Left colon (tissue), 2 donors: Measurements from ENCODE around the gene DLEC1. TPM values are rescaled to one million over a fixed set of nuclear protein-coding genes. Genes with fewer than 3 reads are reported as not detected.

Source experiments
- ATAC-seq: fragments of 200-7000 bp; cut with Tn5 transposase; one replicate; pipeline ENCODE4 v1.9.1; 2020; ENCODE audit warnings: mild to moderate bottlenecking, moderate library complexity
- DNase-seq, 2 donors: peaks; one replicate each; pipeline ENCODE4 v3.0.0-alpha.2; 2020
- intact Hi-C, 2 donors: fragments of 100-400 bp; cut with DNase I in 1 of 2; cut with micrococcal nuclease in 1 of 2; formaldehyde crosslinking; loops; one replicate each; pipeline versions ENCODE4 v1.11.2 to v1.14.0; 2022; cut with DNase I, micrococcal nuclease
- long read RNA-seq: library from polyadenylated mRNA; unstranded; transcript quantifications from one replicate; pipeline ENCODE4 v2.0.0, GENCODE V29; 2021
- total RNA-seq, 2 donors: library from RNA; stranded (reverse); fragmentation: NEBNext Ultra II Directional; extraction: Animal tissue kit (Norgen Biotek cat#: 25700); gene quantifications; one replicate each; pipeline ENCODE4 v1.2.1, GENCODE V29; 2021
- donor health status: DM: no; HTN: no; CAD: no.
- donor health status: DM: yes; HTN: yes; CAD: no.

DLEC1 gene, protein sequence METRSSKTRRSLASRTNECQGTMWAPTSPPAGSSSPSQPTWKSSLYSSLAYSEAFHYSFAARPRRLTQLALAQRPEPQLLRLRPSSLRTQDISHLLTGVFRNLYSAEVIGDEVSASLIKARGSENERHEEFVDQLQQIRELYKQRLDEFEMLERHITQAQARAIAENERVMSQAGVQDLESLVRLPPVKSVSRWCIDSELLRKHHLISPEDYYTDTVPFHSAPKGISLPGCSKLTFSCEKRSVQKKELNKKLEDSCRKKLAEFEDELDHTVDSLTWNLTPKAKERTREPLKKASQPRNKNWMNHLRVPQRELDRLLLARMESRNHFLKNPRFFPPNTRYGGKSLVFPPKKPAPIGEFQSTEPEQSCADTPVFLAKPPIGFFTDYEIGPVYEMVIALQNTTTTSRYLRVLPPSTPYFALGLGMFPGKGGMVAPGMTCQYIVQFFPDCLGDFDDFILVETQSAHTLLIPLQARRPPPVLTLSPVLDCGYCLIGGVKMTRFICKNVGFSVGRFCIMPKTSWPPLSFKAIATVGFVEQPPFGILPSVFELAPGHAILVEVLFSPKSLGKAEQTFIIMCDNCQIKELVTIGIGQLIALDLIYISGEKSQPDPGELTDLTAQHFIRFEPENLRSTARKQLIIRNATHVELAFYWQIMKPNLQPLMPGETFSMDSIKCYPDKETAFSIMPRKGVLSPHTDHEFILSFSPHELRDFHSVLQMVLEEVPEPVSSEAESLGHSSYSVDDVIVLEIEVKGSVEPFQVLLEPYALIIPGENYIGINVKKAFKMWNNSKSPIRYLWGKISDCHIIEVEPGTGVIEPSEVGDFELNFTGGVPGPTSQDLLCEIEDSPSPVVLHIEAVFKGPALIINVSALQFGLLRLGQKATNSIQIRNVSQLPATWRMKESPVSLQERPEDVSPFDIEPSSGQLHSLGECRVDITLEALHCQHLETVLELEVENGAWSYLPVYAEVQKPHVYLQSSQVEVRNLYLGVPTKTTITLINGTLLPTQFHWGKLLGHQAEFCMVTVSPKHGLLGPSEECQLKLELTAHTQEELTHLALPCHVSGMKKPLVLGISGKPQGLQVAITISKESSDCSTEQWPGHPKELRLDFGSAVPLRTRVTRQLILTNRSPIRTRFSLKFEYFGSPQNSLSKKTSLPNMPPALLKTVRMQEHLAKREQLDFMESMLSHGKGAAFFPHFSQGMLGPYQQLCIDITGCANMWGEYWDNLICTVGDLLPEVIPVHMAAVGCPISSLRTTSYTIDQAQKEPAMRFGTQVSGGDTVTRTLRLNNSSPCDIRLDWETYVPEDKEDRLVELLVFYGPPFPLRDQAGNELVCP (N-terminal part only)
- total RNA-seq, result 1 to 10 TPM; 1.5 to 2.1 TPM
- long read RNA-seq, result 0 reads

GRCh38 chr3:38039101-38039898, at the start of gene DLEC1:
TSS of gene DLEC1 (plus strand) at chr3:38039208. CDS start at chr3:38039226, 18 bp downstream.
- ATAC-seq, result peak; percentile 66
- intact Hi-C loops, result no loop called here

DNA sequence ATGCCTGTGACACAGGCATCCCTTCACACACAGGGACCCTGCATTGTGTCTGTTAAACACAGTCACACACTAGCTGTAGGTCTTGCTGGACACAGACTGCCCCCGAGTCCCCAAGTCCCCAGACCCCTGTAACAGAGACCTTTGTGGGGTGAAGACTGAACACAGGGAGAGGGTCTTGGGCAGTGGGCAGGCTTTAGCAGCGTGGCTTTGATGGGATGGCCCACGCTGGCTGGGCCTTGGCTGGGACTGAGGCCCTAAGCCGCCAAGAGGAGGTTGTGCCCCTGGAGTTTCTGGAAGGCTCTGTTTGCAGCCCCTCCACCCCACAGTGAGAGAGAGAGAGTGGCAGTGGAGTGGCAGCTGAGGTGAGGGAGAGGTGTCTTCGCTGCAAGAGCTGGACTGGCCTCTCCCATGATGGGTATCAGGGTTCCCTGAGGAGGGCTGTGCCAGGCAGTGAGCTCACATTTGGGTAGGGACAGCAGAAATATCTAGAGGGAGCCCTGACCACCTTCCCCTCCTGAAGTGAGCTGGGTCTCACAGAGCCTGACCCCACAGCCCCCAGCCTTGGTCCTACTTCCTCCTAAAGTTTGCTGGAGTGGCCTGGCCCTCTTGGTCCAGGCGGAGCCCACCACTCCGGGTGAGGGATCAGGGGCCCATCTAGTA, 49.1 kb upstream of the DLEC1 start:
- DNase-seq (no peak), ATAC-seq (no peak)
- intact Hi-C loops, result no loop called here

More at GRCh38 chr3:38039101-38039898, at the start of gene DLEC1:
- DNase-seq, result peak; percentile 84 to 88

- intact Hi-C loops, result no loop called here
- DNase-seq (peak; percentile 90 to 93), ATAC-seq (peak; percentile 50)
Observed at GRCh38 chr3:37990527-37990926, 48.5 kb upstream of the DLEC1 start, which contains the start of gene VILL. TSS of gene VILL (plus strand) at chr3:37990786. CDS start at chr3:37993673, 2,887 bp downstream.

GRCh38 chr3:37991109-37991508, 47.9 kb upstream of the DLEC1 start:
- peak; percentile 30 for ATAC-seq
- no peak for DNase-seq
- intact Hi-C loops, result no loop called here

GRCh38 chr3:37991823-37992222, 47.2 kb upstream of the DLEC1 start:
- DNase-seq (no peak), ATAC-seq (no peak)
- intact Hi-C loops, result no loop called here

- peak; percentile 68 to 87 for DNase-seq
- intact Hi-C loops, result no loop called here
- peak; percentile 62 for ATAC-seq
Observed at GRCh38 chr3:37992271-37993066, 46.5 kb upstream of the DLEC1 start.

DNA sequence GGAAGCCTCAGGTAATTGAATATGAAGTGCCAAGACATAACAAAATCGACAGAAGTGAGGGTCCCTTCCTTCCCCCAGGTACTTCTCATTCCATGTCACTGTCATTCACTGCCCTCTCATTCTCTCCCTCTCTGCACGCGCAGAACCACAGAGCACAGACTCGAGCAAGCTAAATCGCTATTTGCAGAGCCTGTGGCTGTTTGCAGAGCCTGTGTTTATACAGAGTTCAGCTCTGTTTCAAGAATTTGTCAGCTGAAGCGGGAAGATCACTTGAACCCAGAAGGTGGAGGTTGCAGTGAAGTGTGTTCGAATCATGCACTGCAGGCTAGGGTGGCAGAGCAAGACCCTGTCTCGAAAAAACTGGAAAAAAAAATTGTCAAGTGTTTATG, 45.9 kb upstream of the DLEC1 start:
- ATAC-seq, result no peak
- intact Hi-C loops, result no loop called here
- no peak for DNase-seq

DNA sequence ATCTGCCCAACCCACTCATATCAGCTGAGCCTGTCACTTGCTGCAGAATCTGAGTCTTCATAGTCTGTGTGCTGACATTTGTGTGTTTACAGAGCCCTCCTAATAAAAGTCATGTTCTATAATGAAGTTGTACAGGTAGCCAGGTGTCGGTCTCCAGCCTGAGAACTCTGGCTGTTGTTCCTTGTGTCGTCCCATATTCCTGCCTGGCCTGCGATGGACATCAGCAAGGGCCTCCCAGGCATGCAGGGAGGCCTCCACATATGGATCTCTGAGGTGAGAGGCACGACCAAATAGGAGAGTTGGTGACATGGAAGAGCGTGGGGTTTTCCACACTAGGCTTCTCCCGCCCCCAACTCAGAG, 45.6 kb upstream of the DLEC1 start:
- ATAC-seq (no peak), DNase-seq (no peak)
- intact Hi-C loops, result no loop called here

DNA sequence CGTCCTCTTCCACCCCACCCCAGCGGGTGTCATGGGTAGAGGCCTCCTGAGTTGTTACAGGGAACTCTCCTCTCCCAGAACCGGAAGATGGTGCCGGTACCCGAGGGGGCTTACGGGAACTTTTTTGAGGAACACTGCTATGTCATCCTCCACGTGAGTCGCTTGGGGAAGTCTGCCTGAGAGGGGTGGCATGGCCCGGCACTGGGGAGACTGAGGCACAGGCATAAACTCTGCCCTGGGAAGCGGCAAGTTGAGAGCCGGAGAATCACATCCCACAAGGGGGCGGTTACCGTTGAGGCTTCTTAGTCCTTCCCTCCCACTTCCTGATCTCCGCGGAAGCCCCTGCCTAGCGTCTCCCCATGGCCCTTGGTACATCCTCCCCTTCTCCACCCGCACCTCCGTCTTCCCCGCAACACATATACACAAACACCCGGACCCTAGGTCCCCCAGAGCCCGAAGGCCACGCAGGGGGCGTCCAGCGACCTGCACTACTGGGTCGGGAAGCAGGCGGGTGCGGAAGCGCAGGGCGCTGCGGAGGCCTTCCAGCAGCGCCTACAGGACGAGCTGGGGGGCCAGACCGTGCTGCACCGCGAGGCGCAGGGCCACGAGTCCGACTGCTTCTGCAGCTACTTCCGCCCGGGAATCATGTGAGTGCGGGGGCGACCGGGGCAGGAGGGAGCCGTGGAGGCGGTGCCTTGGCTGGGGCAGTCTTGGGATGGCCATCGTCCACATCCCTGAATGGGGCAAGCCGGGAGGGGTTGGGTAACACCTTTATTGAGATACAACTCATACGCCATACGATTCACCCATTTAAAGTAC, 45.0 kb upstream of the DLEC1 start:
- ATAC-seq (peak; percentile 1), DNase-seq (peak; percentile 80 to 85)
- intact Hi-C loops, result no loop called here

GRCh38 chr3:37994639-37994972, 44.4 kb upstream of the DLEC1 start:
- no peak for ATAC-seq
- intact Hi-C loops, result no loop called here
- DNase-seq, result no peak

DNA sequence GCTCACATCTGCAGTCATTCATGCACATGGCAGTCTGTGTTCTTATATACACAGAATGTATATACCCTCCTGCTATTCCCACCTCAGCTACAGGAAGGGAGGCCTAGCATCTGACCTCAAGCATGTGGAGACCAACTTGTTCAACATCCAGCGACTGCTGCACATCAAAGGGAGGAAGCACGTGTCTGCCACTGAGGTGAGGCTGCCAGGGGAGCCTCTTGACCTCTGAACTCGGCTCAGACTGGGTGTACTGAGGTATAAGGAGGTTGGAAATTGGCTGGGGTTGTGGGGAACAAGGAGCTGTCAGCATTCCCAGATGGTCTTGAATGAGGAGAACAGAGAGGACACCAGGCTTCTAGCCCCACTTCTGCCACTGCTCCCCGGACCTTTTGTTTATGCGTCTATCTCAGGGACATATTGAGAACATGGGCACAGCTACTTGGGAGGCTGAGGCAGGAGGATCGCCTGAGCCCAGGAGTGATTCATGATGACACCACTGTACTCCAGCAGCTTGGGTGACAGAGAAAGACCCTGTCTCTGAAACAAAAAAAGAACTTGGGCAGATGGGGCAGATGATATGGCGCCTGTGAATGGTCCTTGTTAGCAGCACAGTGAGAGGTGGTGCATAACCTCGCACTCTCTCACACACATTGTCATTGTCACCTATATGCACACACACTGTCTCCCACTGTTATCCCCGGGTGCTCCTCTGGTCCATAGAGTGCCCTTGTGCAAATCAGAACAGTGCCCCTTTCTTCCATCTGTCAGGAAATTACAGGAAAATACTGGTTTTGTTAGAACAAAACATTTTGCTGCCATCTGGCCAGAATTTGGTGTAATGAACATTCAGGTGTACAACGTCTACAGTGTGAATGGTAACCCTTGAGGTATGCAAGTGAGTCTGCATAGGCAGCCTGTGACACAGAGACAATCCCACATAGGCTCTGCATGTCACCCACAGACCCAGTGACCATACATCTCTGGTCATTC, 43.1 kb upstream of the DLEC1 start:
- ATAC-seq (no peak), DNase-seq (peak in 1 of 2 donors; percentile 7)

DNA sequence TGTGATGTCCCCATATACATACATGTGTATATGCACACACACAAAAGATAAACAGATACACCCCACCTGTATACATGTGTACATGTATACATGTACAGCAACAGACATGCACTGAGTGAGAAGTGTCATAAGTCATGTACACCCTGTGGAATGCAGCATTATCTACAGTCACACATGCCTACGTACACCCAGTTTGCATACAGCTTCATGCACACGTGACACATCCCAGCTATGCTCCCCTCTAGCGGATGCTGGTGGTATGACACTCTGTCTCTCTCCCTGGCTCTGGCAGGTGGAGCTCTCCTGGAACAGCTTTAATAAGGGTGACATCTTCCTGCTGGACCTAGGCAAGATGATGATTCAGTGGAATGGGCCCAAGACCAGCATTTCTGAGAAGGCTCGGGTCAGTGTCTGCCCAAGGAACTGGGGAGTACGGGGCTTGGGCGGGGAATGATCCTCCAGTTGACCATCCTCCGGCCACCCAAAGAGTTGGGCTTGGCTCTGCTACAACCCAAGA, 42.2 kb upstream of the DLEC1 start:
- intact Hi-C loops, result no loop called here
- DNase-seq (peak; percentile 80 to 89), ATAC-seq (peak; percentile 32)

More for the DNA sequence above, 43.1 kb upstream of the DLEC1 start:
- intact Hi-C loops, result no loop called here

DNA sequence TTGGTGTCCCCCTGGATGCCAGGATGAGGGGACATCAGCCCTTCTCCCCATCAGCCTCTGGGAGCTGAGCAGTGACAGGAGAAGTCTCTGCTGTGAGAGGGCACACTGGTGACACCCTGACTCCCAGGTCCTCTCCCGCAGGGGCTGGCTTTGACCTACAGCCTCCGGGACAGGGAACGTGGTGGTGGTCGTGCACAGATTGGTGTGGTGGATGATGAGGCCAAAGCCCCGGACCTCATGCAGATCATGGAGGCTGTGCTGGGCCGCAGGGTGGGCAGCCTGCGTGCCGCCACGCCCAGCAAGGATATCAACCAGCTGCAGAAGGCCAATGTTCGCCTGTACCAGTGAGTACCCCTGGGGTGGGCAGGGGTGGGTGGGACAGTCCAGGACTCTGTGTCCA, 41.7 kb upstream of the DLEC1 start:
- intact Hi-C loops, result no loop called here
- DNase-seq (peak; percentile 21 to 36), ATAC-seq (no peak)

DNA sequence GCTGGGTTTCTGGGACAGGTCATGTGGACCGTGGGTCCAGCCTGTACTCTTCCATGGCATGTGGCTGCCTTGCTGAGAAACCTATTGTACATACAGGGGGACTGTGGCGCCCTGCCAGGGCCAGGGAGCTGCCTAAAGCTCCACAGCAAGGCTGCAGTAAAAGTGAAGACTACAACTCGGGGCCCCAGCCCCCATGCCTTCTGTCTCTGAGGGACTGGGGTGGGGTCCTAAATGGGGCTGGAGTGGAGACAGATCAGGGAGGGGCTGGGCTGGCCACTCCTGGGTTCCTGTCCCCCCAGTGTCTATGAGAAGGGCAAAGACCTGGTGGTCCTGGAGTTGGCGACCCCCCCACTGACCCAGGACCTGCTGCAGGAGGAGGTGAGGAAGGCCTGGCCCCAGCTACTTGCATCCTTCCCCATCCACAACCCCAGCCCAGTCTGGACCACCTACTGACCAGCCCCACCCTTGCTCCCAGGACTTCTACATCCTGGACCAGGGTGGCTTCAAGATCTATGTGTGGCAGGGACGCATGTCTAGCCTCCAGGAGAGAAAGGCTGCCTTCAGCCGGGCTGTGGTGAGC, 41.1 kb upstream of the DLEC1 start:
- intact Hi-C loops, result no loop called here
- DNase-seq (peak; percentile 50 to 52), ATAC-seq (no peak)
